ENCODE data around the gene CRACR2A. TPM values are rescaled to one million over a fixed set of nuclear protein-coding genes. Genes with fewer than 3 reads are reported as not detected.

Gene CRACR2A
- total and polyA plus RNA-seq, 2 of the 8 experiments (the other 6 are each of a cell fraction or from before 2014, with no cell fraction given): 0.85 to 3.2 TPM

GRCh38 chr12:3565985-3566384, 186.9 kb downstream of the CRACR2A start:
- Histone ChIP-seq H3K23ac (ENCODE audit: insufficient read length) (no peak overlapping the region), H4K8ac (ENCODE audit: extremely low read depth, insufficient read depth, low read length) (no peak overlapping the region), H2BK120ac (replicated peaks; ENCODE audit: low read depth, low read length) (no peak overlapping the region), H2AFZ (ENCODE audit: low read length) (no peak overlapping the region), H3K14ac (ENCODE audit: insufficient read length) (no peak overlapping the region), H3K9me3 (ENCODE audit: insufficient read depth in 2 of 2, low read depth in 1 of 2, low read length in 1 of 2) (no peaks in the 10 kb centered on the region), H2BK15ac (ENCODE audit: low read length) (no peak overlapping the region), H3K4me2 (ENCODE audit: insufficient read depth in 1 of 2, low read depth in 2 of 2, low read length in 2 of 2) (no peak overlapping the region), H3K4me1 (replicated peaks in 1 of 4; ENCODE audit: control insufficient read depth in 3 of 4, insufficient read depth in 4 of 4, low read length in 3 of 4) (peaks cover 0 to 4% (median 3%) of the 10 kb centered on the region in 4 experiments; a peak in 2 of 7 replicates), H3K4me3 (ENCODE audit: extremely low read depth in 1 of 4, insufficient read depth in 2 of 4, low read depth in 3 of 4, low read length in 4 of 4) (no peak overlapping the region), H3K79me1 (ENCODE audit: low read depth, low read length) (no peaks in the 10 kb centered on the region), H4K5ac (ENCODE audit: insufficient read length, low read depth, low read length) (no peak overlapping the region), H2AK5ac (ENCODE audit: low read depth, low read length) (no peak overlapping the region), H3K4ac (replicated peaks; ENCODE audit: insufficient read length, low read depth, low read length) (no peak overlapping the region), H3K18ac (ENCODE audit: extremely low read depth, low read length) (no peak overlapping the region), H3K79me2 (ENCODE audit: control insufficient read depth in 1 of 2, insufficient read depth in 2 of 2, low read length in 2 of 2) (no peaks in the 10 kb centered on the region), H2BK5ac (ENCODE audit: low read depth, low read length) (no peak overlapping the region), H4K91ac (replicated peaks; ENCODE audit: insufficient read length, low read length) (no peak overlapping the region), H4K20me1 (replicated peaks in 1 of 2; ENCODE audit: control insufficient read depth in 1 of 2, insufficient read depth in 2 of 2, low read length in 2 of 2) (no peaks in the 10 kb centered on the region), H3K23me2 (ENCODE audit: low read depth, low read length) (no peaks in the 10 kb centered on the region), H2BK12ac (ENCODE audit: low read depth, low read length) (no peak overlapping the region), H2BK20ac (ENCODE audit: low read length) (no peak overlapping the region), H3K27me3 (replicated peaks in 1 of 4; ENCODE audit: control insufficient read depth in 3 of 4, extremely low read depth in 1 of 4, insufficient read depth in 3 of 4, low read length in 3 of 4) (no peaks in the 10 kb centered on the region; a peak in 1 of 7 replicates), H3K9ac (replicated peaks in 1 of 4; ENCODE audit: extremely low read depth in 1 of 4, low read depth in 3 of 4, low read length in 3 of 4) (no peak overlapping the region), H3K56ac (replicated peaks; ENCODE audit: insufficient read length, low read depth, low read length) (no peak overlapping the region), H3K27ac (ENCODE audit: low read depth, low read length) (no peak overlapping the region), H3K36me3 (ENCODE audit: control insufficient read depth in 2 of 4, insufficient read depth in 4 of 4, low read length in 3 of 4) (no peaks in the 10 kb centered on the region)
- CTCF ChIA-PET (ENCODE audit: partially characterized antibody): interaction anchor here (1.9 kb wide), 1 partner anchor 46 kb away, joined by 4 read pairs; no protein-coding TSS in a partner anchor
- POLR2A ChIA-PET (ENCODE audit: partially characterized antibody): no interaction called here
- WGBS, 2 experiments (ENCODE audit: extremely low coverage in 1 of 2, insufficient coverage in 1 of 2, insufficient read length in 1 of 2, insufficient replicate concordance in 2 of 2, low coverage in 1 of 2, low lambda C conversion rate in 2 of 2, missing lambda C conversion rate in 1 of 2): 89% methylated on average over 1 of the region's 1 CpG; no CpG with 5 or more reads in 1 of the 2 experiments
- FAIRE-seq (no peak), DNase-seq (ENCODE audit: low read depth in 1 of 2, low spot score in 2 of 2) (no peak)
- TF ChIP-seq POLR2AphosphoS5 (IDR thresholded peaks at IDR 0.05; ENCODE audit: low read depth, low read length) (no peak), FOSL1 (IDR thresholded peaks at IDR 0.05; ENCODE audit: insufficient read depth, low read depth, low read length) (no peak), CREB1 (IDR thresholded peaks at IDR 0.05) (no peak)

Small RNA genes within 50 kb of the gene (small RNA-seq; reads per million reads assigned to genes)
- gene RNU6-174P (ENCODE audit: insufficient read depth): not detected

Other genes with a start within 250 kb of the CRACR2A start
- 12.8 and 13.3 TPM in 2 replicates for gene PARP11, start 120.3 kb upstream of the CRACR2A start, total RNA-seq (2021; fragmentation: NEBNext Ultra II Directional; extraction: Animal tissue kit (Norgen Biotek cat#: 25700))
- 3.4 and 4.2 TPM in 2 replicates for gene PARP11, start 120.3 kb upstream of the CRACR2A start, polyA plus RNA-seq (2011; rRNA removed)